ENCODE data around the gene DMPK.

Gene DMPK

GRCh38 chr19:45820413-45821102, 38.3 kb upstream of the DMPK start:
- no peak overlapping the region for H3K4me3 Mint-ChIP-seq
- H3K4me1 Mint-ChIP-seq (ENCODE audit: low read depth), result no peaks in the 10 kb centered on the region
- H3K9me3 Mint-ChIP-seq, result no peaks in the 10 kb centered on the region
- H3K36me3 Mint-ChIP-seq (ENCODE audit: low read depth), result peaks cover 13% of the 10 kb centered on the region
- H3K27ac Mint-ChIP-seq, result no peak overlapping the region
- DNase-seq (ENCODE audit: low spot score), result no peak
- no peaks in the 10 kb centered on the region for H3K27me3 Mint-ChIP-seq (ENCODE audit: low read depth)

- no peak overlapping the region for H3K4me3 Mint-ChIP-seq
- no peaks in the 10 kb centered on the region for H3K27me3 Mint-ChIP-seq (ENCODE audit: low read depth)
- H3K9me3 Mint-ChIP-seq, result no peaks in the 10 kb centered on the region
- no peak for DNase-seq (ENCODE audit: low spot score)
- H3K4me1 Mint-ChIP-seq (ENCODE audit: low read depth), result no peaks in the 10 kb centered on the region
- no peak overlapping the region for H3K27ac Mint-ChIP-seq
- H3K36me3 Mint-ChIP-seq (ENCODE audit: low read depth), result peaks cover 11% of the 10 kb centered on the region
Measured at GRCh38 chr19:45819769-45820168, 37.5 kb upstream of the DMPK start.

GRCh38 chr19:45817725-45818301, 35.5 kb upstream of the DMPK start:
- no peak overlapping the region for H3K4me3 Mint-ChIP-seq
- no peaks in the 10 kb centered on the region for H3K9me3 Mint-ChIP-seq
- H3K4me1 Mint-ChIP-seq (ENCODE audit: low read depth), result no peaks in the 10 kb centered on the region

GRCh38 chr19:45817010-45817724, 34.9 kb upstream of the DMPK start:
- H3K4me3 Mint-ChIP-seq, result no peak overlapping the region
- no peaks in the 10 kb centered on the region for H3K27me3 Mint-ChIP-seq (ENCODE audit: low read depth)
- H3K36me3 Mint-ChIP-seq (ENCODE audit: low read depth), result peaks cover 9% of the 10 kb centered on the region
- no peak overlapping the region for H3K27ac Mint-ChIP-seq
- H3K4me1 Mint-ChIP-seq (ENCODE audit: low read depth), result no peaks in the 10 kb centered on the region
- H3K9me3 Mint-ChIP-seq, result no peaks in the 10 kb centered on the region
- peak; percentile 92 for DNase-seq (ENCODE audit: low spot score)

More at GRCh38 chr19:45817725-45818301, 35.5 kb upstream of the DMPK start:
- Mint-ChIP-seq H3K27ac (no peak overlapping the region), H3K27me3 (ENCODE audit: low read depth) (no peaks in the 10 kb centered on the region), H3K36me3 (ENCODE audit: low read depth) (peaks cover 9% of the 10 kb centered on the region)
- DNase-seq (ENCODE audit: low spot score), result no peak

- no peaks in the 10 kb centered on the region for H3K9me3 Mint-ChIP-seq
- no peak for DNase-seq (ENCODE audit: low spot score)
- H3K4me1 Mint-ChIP-seq (ENCODE audit: low read depth), result no peaks in the 10 kb centered on the region
- H3K36me3 Mint-ChIP-seq (ENCODE audit: low read depth), result peaks cover 9% of the 10 kb centered on the region
- no peaks in the 10 kb centered on the region for H3K27me3 Mint-ChIP-seq (ENCODE audit: low read depth)
- no peak overlapping the region for H3K4me3 Mint-ChIP-seq
- no peak overlapping the region for H3K27ac Mint-ChIP-seq
Measured at GRCh38 chr19:45816236-45817009, 34.1 kb upstream of the DMPK start.

GRCh38 chr19:45815481-45816216, 33.4 kb upstream of the DMPK start:
- H3K36me3 Mint-ChIP-seq (ENCODE audit: low read depth), result peaks cover 6% of the 10 kb centered on the region

GRCh38 chr19:45814851-45815480, 32.7 kb upstream of the DMPK start, which contains the start of gene RSPH6A:
RSPH6A (minus strand) TSS chr19:45815308; CDS start chr19:45815176, 132 bp downstream.
- Mint-ChIP-seq H3K4me1 (ENCODE audit: low read depth) (peaks cover 3% of the 10 kb centered on the region), H3K27ac (no peak within 1 kb of the TSS), H3K4me3 (no peak within 1 kb of the TSS), H3K36me3 (ENCODE audit: low read depth) (peaks cover 6% of the 10 kb centered on the region), H3K27me3 (ENCODE audit: low read depth) (no peaks in the 10 kb centered on the region), H3K9me3 (no peaks in the 10 kb centered on the region)
- DNase-seq (ENCODE audit: low spot score), result no peak

More at GRCh38 chr19:45815481-45816216, 33.4 kb upstream of the DMPK start:
- Mint-ChIP-seq H3K27me3 (ENCODE audit: low read depth) (no peaks in the 10 kb centered on the region), H3K4me3 (no peak overlapping the region), H3K4me1 (ENCODE audit: low read depth) (peaks cover under 1% of the 10 kb centered on the region), H3K9me3 (no peaks in the 10 kb centered on the region), H3K27ac (no peak overlapping the region)
- no peak for DNase-seq (ENCODE audit: low spot score)

- Mint-ChIP-seq H3K4me1 (ENCODE audit: low read depth) (peaks cover 8% of the 10 kb centered on the region), H3K27me3 (ENCODE audit: low read depth) (no peaks in the 10 kb centered on the region), H3K9me3 (no peaks in the 10 kb centered on the region), H3K4me3 (no peak overlapping the region), H3K36me3 (ENCODE audit: low read depth) (peaks cover 6% of the 10 kb centered on the region), H3K27ac (no peak overlapping the region)
- no peak for DNase-seq (ENCODE audit: low spot score)
Measured at GRCh38 chr19:45814166-45814780, 32.0 kb upstream of the DMPK start.

- no peak for DNase-seq (ENCODE audit: low spot score)
- Mint-ChIP-seq H3K27me3 (ENCODE audit: low read depth) (no peaks in the 10 kb centered on the region), H3K36me3 (ENCODE audit: low read depth) (peaks cover 3% of the 10 kb centered on the region)
Measured at GRCh38 chr19:45812297-45812696, 30.0 kb upstream of the DMPK start.

GRCh38 chr19:45809643-45810159, 27.4 kb upstream of the DMPK start:
- Mint-ChIP-seq H3K36me3 (ENCODE audit: low read depth) (peaks cover 3% of the 10 kb centered on the region), H3K27me3 (ENCODE audit: low read depth) (peaks cover 3% of the 10 kb centered on the region), H3K4me3 (no peak overlapping the region), H3K9me3 (no peaks in the 10 kb centered on the region), H3K27ac (peak overlapping the region; percentile 80), H3K4me1 (ENCODE audit: low read depth) (peaks cover 9% of the 10 kb centered on the region)
- no peak for DNase-seq (ENCODE audit: low spot score)

More at GRCh38 chr19:45812297-45812696, 30.0 kb upstream of the DMPK start:
- peaks cover 9% of the 10 kb centered on the region for H3K4me1 Mint-ChIP-seq (ENCODE audit: low read depth)
- no peak overlapping the region for H3K27ac Mint-ChIP-seq
- no peak overlapping the region for H3K4me3 Mint-ChIP-seq
- no peaks in the 10 kb centered on the region for H3K9me3 Mint-ChIP-seq

GRCh38 chr19:45805719-45806118, 23.4 kb upstream of the DMPK start:
- no peak for DNase-seq (ENCODE audit: low spot score)
- Mint-ChIP-seq H3K36me3 (ENCODE audit: low read depth) (no peaks in the 10 kb centered on the region), H3K4me3 (no peak overlapping the region), H3K27ac (no peak overlapping the region), H3K27me3 (ENCODE audit: low read depth) (peaks cover 9% of the 10 kb centered on the region), H3K9me3 (no peaks in the 10 kb centered on the region), H3K4me1 (ENCODE audit: low read depth) (peaks cover 9% of the 10 kb centered on the region)

GRCh38 chr19:45804959-45805230, 22.6 kb upstream of the DMPK start:
- no peaks in the 10 kb centered on the region for H3K9me3 Mint-ChIP-seq
- H3K27ac Mint-ChIP-seq, result no peak overlapping the region
- peaks cover 6% of the 10 kb centered on the region for H3K4me1 Mint-ChIP-seq (ENCODE audit: low read depth)
- no peak for DNase-seq (ENCODE audit: low spot score)
- H3K36me3 Mint-ChIP-seq (ENCODE audit: low read depth), result no peaks in the 10 kb centered on the region
- peaks cover 11% of the 10 kb centered on the region for H3K27me3 Mint-ChIP-seq (ENCODE audit: low read depth)
- no peak overlapping the region for H3K4me3 Mint-ChIP-seq

Measured in T-helper 2 cell treated with Interferon-gamma antibody and Interleukin-4, amounts not matched to agents 5 μg/mL and 100 μg/mL, for 36 hours (primary cell).